Inferior parietal cortex (tissue), 1 donor: ENCODE measurements around the gene TOE1.

Source experiments
- DNase-seq: peaks from one replicate; pipeline ENCODE4 v3.0.0-alpha.2; 2016; ENCODE audit errors: extremely low spot score

TOE1 gene

DNA sequence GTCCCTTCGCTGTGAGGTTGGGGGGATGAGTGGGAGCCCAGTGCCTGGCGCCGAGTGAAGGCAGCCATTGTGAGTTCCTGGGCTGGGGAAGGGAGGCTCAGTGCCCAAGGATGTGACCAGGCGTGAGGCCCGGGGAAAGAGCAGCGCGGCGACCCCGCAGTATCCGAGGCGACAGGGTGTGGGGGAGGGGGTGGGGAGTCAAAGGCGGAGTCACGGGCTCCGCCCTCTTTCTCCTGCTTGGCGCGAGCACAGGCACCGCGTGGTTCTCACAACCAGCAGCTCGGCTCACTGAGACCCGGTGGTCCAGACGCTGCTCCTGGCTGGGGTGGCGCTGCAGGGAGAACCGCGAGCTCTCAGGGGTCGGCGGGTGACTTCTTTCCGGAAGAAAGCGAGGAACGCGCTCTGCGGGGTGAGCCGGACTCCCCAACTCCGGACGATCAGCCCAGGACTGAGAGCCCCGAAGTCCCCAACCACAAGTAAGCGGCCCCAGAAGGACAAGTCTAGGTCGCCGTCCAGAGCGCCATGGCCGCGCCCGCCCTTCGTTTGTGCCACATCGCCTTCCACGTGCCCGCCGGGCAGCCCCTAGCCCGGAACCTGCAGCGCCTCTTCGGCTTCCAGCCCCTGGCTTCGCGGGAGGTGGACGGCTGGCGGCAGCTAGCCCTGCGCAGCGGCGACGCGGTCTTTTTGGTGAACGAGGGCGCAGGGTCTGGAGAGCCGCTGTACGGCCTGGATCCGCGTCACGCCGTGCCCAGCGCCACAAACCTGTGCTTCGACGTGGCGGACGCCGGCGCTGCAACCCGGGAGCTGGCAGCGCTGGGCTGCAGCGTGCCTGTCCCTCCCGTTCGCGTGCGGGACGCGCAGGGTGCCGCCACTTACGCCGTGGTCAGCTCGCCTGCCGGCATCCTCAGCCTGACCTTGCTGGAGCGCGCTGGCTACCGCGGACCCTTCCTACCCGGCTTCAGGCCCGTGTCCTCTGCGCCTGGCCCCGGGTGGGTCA, 13.0 kb upstream of the TOE1 start, which contains the start of gene HPDL:
Gene HPDL, plus strand, starts transcription at position 269 of the 997 bp plus-strand sequence. Its CDS starts 254 bp downstream, at position 523.
- DNase-seq, result peak; percentile 35

DNA sequence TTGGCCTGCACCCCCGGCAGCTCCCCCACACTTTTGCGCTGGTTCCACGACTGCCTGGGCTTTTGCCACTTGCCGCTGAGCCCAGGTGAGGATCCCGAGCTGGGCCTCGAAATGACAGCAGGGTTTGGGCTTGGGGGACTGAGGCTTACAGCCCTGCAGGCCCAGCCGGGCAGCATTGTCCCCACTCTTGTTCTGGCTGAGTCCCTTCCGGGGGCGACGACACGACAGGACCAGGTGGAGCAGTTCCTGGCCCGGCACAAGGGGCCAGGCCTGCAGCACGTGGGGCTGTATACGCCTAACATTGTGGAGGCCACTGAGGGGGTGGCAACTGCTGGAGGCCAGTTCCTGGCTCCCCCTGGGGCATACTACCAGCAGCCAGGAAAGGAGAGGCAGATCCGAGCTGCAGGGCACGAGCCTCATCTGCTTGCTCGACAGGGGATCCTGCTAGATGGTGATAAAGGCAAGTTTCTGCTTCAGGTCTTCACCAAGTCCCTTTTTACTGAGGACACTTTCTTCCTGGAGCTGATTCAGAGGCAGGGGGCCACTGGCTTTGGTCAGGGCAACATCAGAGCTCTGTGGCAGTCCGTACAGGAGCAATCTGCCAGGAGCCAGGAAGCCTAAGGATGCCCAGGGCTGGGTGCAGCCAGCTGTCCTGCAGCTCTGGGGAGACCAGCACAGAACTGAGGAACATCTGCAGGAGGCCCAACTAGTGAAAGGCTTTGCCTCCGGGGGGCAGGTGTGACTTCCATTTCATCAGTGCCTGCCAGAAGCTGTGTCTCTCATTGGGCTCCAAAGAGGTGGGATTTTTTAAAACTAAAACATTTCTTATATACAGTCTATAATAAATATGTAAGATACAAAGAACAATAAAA, 12.1 kb upstream of the TOE1 start:
- DNase-seq, result no peak

DNA sequence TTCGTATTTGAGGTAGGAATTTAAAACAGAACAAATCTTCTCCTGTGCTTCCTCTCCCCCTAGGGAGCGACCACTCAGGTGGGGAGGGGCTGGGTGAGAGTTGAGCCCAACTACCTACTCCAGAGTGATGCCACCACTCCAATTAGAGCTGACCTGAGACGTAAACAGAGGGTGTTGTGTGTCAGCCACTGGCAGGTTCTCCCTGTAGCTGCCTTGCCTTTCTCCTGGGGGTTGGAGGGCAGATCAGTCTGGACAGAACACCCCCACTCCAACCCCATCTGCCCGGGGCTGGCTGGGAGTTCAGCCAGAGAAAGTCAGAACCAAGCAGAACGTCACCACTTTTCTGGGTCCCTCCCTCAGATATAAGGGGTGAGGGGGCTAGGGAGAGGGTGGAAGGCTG, 11.3 kb upstream of the TOE1 start:
- DNase-seq, result no peak

DNA sequence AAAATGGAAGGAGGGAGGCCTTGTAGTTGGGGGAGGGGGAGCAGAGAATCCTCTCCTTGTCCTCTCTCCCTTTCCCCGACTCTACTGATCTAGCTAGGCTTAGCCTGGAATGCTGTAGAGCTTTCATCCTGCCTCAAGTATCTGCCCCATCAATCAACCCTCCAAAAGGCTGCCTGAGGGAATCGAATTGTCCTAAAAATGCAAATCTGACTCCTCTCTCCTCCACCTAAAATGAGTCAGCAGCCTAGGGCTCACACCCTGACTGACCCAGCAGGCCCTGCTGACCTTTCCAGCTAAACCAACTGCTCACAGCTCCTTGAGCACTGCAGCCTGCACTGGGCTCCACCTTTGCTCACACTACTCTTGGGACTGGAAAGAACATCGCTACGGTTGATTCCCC, 10.5 kb upstream of the TOE1 start:
- DNase-seq, result no peak

DNA sequence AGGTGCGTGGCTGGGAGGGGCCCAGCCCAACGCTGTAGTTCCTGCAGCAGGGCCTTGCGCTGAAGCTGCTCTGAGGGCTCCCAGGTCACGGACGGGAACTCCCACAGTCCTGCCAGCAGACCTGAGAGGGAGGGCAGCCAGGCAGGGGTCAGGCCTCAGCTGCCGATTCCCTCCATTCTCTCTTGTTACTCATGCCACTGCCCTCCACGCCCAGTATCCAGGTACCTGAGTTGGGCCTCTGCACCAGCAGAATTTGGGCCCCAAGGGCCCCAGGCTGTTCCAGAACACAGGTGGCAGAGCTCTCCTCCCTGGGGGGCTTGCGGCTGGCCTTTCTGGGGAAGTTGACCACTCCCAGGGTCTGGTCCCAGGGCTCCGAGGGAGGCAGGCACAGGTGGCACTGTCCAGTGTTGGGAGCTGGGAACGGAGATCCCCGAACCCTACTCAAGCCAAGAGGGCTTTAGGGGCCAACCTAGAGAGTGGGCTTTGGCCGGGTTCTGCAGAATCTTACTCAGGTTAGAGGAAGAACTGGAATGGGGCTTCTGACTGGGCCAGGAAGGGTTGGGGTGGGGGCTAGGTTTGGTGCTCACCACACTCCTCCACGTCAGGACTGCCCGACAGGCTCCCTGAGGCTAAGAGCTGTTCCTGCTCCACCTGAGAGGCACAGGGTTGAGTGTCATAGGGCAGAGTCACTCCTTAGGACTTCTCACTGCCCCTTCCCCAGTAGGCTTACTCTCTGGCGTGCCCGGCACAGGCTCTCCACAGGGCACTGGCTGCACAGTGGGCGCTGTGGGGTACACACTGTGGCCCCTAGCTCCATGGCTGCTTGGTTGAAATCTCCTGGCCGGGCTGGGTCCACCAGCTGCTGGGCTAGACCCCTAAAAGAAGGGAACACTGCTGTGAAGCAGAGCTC, 8.3 kb upstream of the TOE1 start:
- no peak for DNase-seq

DNA sequence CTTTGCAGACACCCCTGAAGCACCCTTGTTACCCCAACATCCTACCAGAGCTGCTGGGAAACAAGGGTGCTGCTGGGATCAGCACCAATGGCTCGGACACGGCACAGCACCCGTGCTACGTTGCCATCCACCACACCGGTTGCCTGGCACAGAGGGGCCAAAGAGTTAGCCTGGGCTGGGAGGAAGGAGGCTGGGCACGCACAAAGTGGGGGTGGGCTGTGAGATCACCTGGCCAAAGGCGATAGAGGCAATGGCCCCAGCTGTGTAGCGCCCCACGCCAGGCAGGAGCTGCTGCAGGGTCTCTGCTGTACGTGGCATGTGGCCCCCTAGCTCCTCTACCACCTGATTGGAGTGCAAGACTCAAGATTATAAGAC, 7.6 kb upstream of the TOE1 start:
- DNase-seq, result no peak

DNA sequence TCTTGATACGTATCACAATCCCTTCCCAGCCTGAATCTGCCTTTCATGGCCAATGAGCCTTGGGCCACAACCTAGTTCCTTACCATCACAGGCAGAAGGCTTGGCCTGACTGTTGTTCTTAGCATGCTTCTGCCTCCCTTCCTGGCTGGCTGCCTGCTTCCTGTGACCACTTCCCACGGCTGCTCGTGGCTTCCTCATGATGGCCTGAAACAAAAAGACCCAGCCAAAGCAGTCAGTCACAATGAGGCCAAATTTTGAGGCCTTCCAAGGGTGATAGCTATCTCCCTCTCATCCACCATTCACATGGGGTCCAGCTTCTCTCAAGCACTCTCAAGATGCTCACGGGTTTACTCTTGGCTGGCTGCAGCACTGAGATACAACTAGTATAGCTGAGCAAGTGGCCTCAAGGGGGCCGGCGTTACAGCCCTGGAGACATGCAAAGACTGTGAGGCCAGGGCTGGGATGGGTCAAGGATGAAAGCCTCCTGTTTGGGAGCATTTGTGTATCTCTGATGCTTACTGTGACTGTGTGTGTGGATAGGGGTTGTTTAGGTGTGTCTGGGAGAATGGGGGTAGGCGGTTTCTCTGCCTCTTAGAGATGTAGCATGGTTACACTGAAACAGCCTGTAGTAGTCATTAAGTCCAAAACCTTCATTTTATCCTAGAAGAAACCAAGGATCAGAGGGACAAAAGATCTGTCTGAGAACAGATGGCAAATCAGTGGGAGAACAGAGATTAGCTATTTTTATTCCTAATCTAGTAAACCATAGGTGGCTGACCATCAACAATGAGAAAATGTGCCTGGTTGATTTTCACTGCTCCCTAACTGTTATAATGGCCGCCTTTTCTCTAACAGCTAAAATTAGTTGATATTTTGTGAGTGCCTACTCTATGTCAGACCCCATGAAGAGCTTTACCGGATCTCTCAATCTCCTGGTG, 5.4 kb upstream of the TOE1 start:
- DNase-seq, result no peak

DNA sequence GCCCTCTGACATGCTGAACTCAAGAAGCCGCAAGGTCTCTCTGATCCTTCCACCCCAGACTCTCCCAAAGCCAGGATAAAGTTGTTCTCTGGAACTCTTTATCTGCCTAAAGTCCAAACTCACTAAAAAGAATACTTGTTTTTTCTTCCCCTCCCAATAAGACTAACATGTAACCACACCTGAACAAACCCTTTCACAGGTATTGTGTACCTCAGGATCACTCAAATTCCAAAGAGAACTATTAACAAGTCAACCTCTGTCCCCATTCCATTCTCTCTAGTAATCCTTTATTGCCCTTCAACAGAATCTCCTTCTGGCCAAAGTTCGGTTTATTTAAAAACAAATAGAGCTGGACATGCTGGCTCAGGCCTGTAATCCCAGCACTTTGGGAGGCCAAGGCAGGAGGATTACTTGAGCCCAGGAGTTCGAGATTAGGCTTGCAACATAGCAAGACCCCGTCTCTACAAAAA, 4.1 kb upstream of the TOE1 start:
- DNase-seq, result no peak

DNA sequence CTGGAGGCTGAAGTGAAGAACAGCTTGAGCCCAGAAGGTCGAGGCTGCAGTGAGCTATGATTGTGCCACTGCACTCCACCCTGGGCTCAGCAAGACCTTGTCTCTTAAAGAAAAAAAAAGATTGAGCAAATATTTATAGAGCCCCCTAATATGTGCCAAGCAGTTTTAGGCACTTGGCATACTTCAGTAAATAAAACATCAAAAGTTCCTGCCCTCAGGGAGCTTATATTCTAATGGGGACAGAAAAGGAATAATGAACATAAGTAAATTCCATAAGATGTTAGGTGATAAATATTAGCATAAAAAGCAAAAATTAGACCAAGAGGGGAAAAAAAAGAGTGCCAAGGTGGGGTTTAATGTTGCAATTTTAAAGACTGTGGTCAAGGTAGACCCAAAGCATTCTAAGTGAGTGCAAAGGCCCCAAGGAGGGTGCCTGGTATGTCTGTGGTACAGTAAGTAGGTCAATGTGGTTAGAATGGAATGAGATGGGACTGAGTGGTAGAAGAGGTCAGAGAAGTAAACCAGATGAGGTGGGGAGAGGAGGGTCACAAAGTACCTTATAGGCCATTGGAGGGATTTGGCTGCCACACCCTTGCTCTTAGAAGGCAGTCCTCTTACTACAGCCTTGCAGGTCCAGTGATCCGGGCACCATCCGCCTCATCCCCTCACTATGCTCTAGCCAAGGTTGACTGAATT, 2.2 kb upstream of the TOE1 start:
- no peak for DNase-seq

DNA sequence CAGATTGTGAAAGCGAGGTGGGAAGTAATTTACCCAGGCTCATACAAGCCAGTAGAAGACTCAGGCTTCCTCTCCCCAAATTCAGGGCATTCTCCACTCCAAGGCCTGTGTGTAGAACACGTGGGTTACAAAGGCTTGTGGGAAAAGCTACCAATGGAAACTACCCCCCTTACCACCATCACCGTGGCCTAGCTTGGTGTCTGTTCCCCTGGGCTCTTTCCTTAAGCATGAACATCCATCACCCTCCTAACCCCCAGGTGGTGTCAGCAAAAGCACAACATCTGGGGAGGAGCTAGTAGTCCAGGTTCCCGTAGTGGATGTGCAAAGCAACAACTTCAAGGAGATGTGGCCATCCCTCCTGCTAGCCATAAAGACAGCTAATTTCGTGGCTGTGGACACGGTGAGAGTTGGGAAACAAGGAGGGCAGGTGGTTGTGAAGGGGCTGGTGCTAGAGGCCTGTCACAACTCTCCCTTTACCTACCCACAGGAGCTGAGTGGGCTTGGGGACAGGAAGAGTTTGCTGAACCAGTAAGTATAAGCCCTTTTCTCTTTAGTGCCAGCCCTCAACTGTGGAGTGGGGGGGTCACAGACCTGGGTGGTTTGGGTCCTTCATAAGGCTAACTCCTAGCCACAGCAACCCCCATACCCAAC, 971 bp downstream of the TOE1 start:
- no peak for DNase-seq

DNA sequence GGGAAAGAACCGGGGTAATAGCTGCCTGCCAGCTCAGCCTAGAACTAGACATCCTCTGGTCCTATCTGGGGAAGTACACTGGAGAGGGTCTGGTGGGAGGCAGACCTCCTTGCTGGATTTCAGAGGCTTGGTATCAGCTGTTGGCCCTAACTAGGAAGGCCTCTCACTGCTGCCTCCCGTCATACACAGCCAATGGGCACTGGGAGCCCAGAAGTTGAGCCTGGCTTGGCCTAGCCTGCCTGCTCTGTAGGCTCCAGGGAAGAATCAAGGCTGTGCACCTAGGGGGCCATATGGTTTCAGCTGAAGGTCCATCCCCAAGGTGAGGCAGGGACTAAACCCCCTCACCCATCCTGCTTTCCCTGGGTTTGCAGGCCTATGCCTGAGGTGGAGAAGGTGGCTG, 4.5 kb downstream of the TOE1 start:
- DNase-seq, result no peak

DNA sequence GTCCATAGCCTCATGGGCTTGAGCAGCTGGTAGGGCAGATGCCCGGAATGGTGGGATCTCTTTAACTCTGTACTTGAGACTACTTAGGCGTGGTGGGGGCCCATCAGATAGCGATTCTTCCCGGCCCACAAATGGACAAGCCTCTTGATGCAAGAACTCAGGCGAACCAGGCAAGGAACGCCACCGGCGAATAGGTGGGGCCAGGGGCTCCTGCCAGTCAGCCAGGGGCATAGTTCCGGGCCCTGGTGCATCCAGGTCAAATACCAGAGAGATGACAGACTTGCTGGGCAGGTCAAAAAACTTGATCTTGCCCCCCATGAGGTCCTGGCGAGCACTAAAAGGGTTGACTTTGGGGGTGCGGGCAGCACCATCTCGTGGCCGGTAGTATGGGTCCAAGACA, 5.0 kb downstream of the TOE1 start:
- DNase-seq, result no peak

DNA sequence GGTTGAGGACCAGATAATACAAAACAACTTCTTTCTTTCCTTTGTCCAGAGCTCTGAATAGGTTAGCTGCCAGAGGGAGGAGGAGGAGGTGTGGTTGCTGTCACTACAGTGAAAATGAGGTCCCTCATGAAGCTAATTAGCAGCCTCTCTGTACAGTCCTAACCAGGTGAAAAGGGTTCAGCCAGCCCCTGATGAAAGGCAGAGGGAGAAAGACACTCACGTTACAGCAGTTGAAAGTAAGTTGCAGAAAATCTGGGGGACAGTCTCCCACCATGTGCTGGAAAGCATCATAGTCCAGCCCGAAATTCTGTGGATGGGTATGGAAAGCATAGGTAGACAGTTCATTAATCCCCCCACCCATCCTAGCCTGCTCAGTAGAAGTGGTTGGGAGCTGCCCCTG, 6.5 kb downstream of the TOE1 start:
- no peak for DNase-seq

DNA sequence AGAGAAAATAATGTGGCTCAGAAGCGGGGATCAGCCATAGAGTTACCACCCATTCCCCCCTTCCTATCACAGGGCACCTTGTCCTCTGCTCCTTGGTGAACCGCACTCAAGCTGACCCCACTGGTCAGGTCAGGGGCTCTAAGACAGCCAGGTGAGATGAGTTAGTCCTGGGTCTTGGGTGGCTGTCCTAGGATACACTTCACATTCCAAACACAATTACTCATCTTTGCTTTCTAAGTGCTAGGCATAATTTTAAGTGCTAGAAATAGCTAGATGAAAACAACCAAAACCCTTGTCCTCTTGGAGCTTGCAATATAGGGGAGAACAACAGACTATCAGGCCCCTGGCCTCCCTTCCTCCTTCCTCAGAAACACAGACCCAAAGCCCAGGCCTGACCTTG, 8.1 kb downstream of the TOE1 start:
- no peak for DNase-seq

DNA sequence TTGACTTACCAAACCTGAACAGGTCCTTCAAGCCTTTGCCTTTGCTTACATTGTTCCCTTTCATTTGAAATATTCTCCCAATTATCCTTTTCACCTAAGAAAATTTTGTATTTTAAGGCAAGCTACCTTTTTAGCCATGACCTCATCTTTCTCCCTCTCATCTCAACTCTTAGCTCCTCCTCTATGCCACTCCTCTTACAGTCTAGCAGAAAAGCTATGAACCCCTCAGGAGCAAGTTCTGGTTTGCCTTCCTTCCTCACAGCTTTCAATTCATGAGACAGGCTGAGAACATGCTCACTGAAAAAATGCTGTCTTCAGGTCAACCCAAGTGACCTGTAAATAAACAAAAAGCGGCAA, 8.6 kb downstream of the TOE1 start:
- DNase-seq, result no peak

DNA sequence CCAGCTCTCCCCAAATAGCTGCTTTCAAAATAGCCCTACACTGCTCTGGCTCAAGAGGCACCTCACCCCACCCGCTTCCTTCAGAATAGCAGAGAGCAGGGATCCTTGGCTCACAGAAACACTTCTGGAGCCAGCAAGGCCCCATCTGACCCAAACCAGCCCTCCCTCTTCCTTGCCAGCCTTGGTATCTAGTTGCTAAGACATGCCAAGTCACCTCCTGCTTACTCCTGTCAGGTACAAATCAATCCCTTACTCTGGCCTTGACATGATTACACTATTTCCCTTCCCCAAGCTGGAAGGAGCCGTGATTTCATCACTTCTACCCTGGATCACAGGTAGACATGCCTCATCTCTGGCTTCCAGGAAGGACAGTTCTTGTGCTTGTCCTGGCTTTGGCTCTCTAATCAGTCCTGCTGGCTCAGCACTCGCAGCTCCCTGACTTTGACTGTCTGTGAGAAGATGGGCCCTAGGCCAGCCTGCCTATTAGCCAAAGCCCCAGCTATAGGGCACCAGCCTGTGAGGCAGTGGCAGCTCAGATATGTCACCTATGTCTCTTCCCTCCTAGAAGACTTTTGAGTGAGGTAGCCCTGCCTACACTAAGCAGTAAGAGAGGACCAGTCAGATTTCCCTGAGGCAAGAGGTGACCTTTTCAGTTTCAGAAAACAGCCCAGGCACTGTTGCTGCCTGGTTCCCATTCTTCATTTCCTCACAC, 9.2 kb downstream of the TOE1 start:
- no peak for DNase-seq

DNA sequence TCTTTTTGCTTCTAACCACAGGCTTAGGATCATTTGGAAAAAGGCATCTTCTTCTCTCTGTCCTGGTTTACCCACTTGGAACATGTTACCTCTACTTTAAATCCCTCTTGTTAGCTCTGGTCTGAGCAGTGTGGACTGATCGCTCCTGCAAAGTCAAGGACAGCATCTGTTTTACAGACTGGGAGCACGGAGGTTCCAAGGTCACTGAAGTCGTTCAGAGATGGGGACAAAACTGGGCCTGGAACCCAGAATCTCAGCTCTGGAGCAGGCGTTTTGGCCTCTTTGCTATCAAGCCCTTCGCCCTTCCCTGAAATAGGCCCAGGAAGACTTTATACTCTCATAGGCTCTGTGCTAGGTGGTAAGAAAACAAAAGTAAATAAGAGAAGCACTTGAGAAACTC, 11.5 kb downstream of the TOE1 start:
- no peak for DNase-seq

DNA sequence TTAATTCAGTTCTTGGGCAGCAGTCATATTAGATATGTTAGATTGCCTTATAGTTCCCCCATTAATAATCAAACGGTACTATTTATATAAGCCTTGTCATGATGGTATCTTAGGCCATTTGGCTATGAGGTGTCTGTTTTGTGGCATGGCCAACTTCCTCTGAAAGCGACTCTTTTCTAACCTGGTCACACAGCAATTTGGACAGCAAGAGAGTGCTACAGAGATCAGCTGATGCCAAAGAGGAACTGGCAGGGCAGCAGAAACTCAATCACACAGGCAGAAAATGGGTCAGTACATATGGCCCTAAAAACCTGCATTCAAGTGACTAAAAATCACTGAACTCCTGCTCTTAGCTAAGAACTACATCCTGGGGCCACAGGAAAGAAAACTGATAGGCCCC, 13.7 kb downstream of the TOE1 start:
- DNase-seq, result no peak

DNA sequence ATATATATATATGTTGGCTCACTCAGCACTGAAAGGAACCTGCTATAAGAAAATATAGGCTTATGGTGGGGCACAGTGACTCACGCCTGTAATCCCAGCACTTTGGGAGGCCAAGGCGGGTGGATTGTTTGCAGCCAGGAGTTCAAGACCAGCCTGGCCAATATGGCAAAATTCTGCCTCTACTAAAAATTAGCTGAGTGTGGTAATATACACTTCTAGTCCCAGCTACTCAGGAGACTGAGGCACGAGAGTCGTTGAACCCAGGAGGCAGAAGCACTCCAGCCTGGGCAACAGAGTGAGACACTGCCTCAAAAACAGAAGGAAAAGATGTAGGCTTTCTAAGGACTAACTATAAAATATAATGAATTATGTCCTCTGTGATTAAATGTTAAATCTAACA, 14.9 kb downstream of the TOE1 start:
- no peak for DNase-seq
